Measurements from ENCODE around the gene CGB7.

GRCh38 chr19:49058562-49058961 lies 1.0 kb upstream of the CGB7 start:
- TF ChIP-seq POLR2AphosphoS5 (IDR thresholded peaks at IDR 0.05; ENCODE audit: low read depth, low read length) (no peak), POLR2A (IDR thresholded peaks at IDR 0.05; ENCODE audit: low read depth, low read length) (no peak), TAF1 (IDR thresholded peaks at IDR 0.05; ENCODE audit: low read depth, low read length) (no peak), SPI1 (IDR thresholded peaks at IDR 0.05; ENCODE audit: low read depth, low read length) (no peak), POU2F2 (IDR thresholded peaks at IDR 0.05; ENCODE audit: low read depth, low read length) (no peak), PAX5 (IDR thresholded peaks at IDR 0.05; ENCODE audit: insufficient read depth, low read length, severe bottlenecking) (no peak)
